Measurements from ENCODE around the gene NELL2.

GRCh38 chr12:44885902-44886301 lies 9.8 kb upstream of the NELL2 start:
- TF ChIP-seq YY1 (IDR thresholded peaks at IDR 0.05) (no peak), EGR1 (IDR thresholded peaks at IDR 0.05; ENCODE audit: low read depth in 2 of 2) (no peak), SP1 (IDR thresholded peaks at IDR 0.05) (no peak), CTCF (IDR thresholded peaks at IDR 0.05; ENCODE audit: low read depth, low read length, missing input control) (no peak), JUND (IDR thresholded peaks at IDR 0.05) (no peak), TAF1 (conservative IDR thresholded peaks at IDR 0.05) (no peak), GABPA (IDR thresholded peaks at IDR 0.05 in 1 of 2, conservative IDR thresholded peaks at IDR 0.05 in 1 of 2) (no peak), REST (IDR thresholded peaks at IDR 0.05) (no peak), MAX (IDR thresholded peaks at IDR 0.05) (no peak), ATF3 (IDR thresholded peaks at IDR 0.05) (no peak), RAD21 (IDR thresholded peaks at IDR 0.05) (no peak), FOXA1 (IDR thresholded peaks at IDR 0.05) (no peak), ZBTB33 (IDR thresholded peaks at IDR 0.05) (no peak), HNF4G (IDR thresholded peaks at IDR 0.05) (no peak)

Data from liver (tissue), 3 donors.